CD4-positive, alpha-beta T cell treated with Interleukin-10 for 1 hour (primary cell): Measurements from ENCODE around the gene CDH13.

ENCODE experiments used
- DNase-seq: peaks from one replicate; pipeline ENCODE4 v3.0.0-alpha.2; 2020

CDH13 gene

GRCh38 chr16:83542491-83542890 lies 915.7 kb downstream of the CDH13 start:
- no peak for DNase-seq

- DNase-seq, result no peak
Measured at GRCh38 chr16:83549316-83550182, 922.8 kb downstream of the CDH13 start.

- DNase-seq, result no peak
Measured at GRCh38 chr16:83550183-83550569, 923.4 kb downstream of the CDH13 start.

GRCh38 chr16:83552228-83552627 lies 925.5 kb downstream of the CDH13 start:
- DNase-seq, result no peak

GRCh38 chr16:83552930-83553329 lies 926.2 kb downstream of the CDH13 start:
- DNase-seq, result no peak

GRCh38 chr16:83554096-83554495 lies 927.3 kb downstream of the CDH13 start:
- DNase-seq, result no peak

GRCh38 chr16:83554540-83554939 lies 927.8 kb downstream of the CDH13 start:
- DNase-seq, result no peak

- DNase-seq, result no peak
Measured at GRCh38 chr16:83561876-83562275, 935.1 kb downstream of the CDH13 start.

GRCh38 chr16:83568345-83568744 lies 941.6 kb downstream of the CDH13 start:
- no peak for DNase-seq

- DNase-seq, result no peak
Measured at GRCh38 chr16:83574388-83574787, 947.6 kb downstream of the CDH13 start.

GRCh38 chr16:83577078-83577745 lies 950.4 kb downstream of the CDH13 start:
- DNase-seq, result no peak

- no peak for DNase-seq
Measured at GRCh38 chr16:83578171-83578570, 951.4 kb downstream of the CDH13 start.

GRCh38 chr16:83579027-83579426 lies 952.3 kb downstream of the CDH13 start:
- DNase-seq, result no peak

GRCh38 chr16:83579436-83579835 lies 952.7 kb downstream of the CDH13 start:
- DNase-seq, result no peak

- DNase-seq, result no peak
Measured at GRCh38 chr16:83581082-83581481, 954.3 kb downstream of the CDH13 start.

GRCh38 chr16:83581994-83582747 lies 955.4 kb downstream of the CDH13 start:
- no peak for DNase-seq

GRCh38 chr16:83586036-83586435 lies 959.3 kb downstream of the CDH13 start:
- no peak for DNase-seq

- no peak for DNase-seq
Measured at GRCh38 chr16:83586461-83587200, 959.9 kb downstream of the CDH13 start.

- DNase-seq, result no peak
Measured at GRCh38 chr16:83587201-83587600, 960.4 kb downstream of the CDH13 start.

GRCh38 chr16:83588070-83588469 lies 961.3 kb downstream of the CDH13 start:
- no peak for DNase-seq

GRCh38 chr16:83589576-83589975 lies 962.8 kb downstream of the CDH13 start:
- no peak for DNase-seq

GRCh38 chr16:83592778-83593177 lies 966.0 kb downstream of the CDH13 start:
- DNase-seq, result no peak
